ENCODE data around the gene TRIP11. TPM values are rescaled to one million over a fixed set of nuclear protein-coding genes. Genes with fewer than 3 reads are reported as not detected.

TRIP11 gene
- total and polyA plus RNA-seq, 2 of the 13 experiments (the other 11 are each of a cell fraction or from before 2014, with no cell fraction given), result 10.9 to 32.8 TPM

GRCh38 chr14:92039719-92040430, at the start of gene TRIP11 (continued):
- TF ChIP-seq ATF7-NPFF (CRISPR knock-in tag; IDR thresholded peaks at IDR 0.05; ENCODE audit: low read depth) (peak; percentile 73), AFF4 (CRISPR knock-in tag; IDR thresholded peaks at IDR 0.05) (no peak), SETDB1 (CRISPR knock-in tag; IDR thresholded peaks at IDR 0.05; ENCODE audit: borderline replicate concordance) (no peak), BCLAF1 (IDR thresholded peaks at IDR 0.05) (no peak), ZKSCAN1 (IDR thresholded peaks at IDR 0.05; ENCODE audit: low read length) (no peak), FIP1L1 (IDR thresholded peaks at IDR 0.05; ENCODE audit: borderline replicate concordance, insufficient read depth, low read depth, low read length) (no peak), ZNF143 (CRISPR knock-in tag; IDR thresholded peaks at IDR 0.05) (peak; percentile 92), ZBTB42 (CRISPR knock-in tag; IDR thresholded peaks at IDR 0.05) (peak; percentile 82), ZNF3 (CRISPR knock-in tag; IDR thresholded peaks at IDR 0.05) (no peak), ZNF530 (CRISPR knock-in tag; IDR thresholded peaks at IDR 0.05; ENCODE audit: low read depth) (no peak), IRF1 (CRISPR knock-in tag; IDR thresholded peaks at IDR 0.05; ENCODE audit: low read depth) (no peak), ZEB1 (IDR thresholded peaks at IDR 0.05; ENCODE audit: insufficient replicate concordance, low read depth) (no peak), ZNF33B (CRISPR knock-in tag; IDR thresholded peaks at IDR 0.05) (no peak), TAF1 (CRISPR knock-in tag; IDR thresholded peaks at IDR 0.05) (peak; percentile 98), ZBTB44 (CRISPR knock-in tag; IDR thresholded peaks at IDR 0.05) (no peak), ZNF740 (CRISPR knock-in tag; IDR thresholded peaks at IDR 0.05) (no peak)

All from HepG2 (cell line).